NB4 (cell line): ENCODE measurements around the gene ALKBH3.

Experiments used
- DNase-seq: peaks from one replicate; pipeline ENCODE4 v3.0.0; 2010; ENCODE audit warnings: low read depth
- H3K4me3 ChIP-seq: one replicate; pipeline ENCODE4 v1.5.1; 2011; ENCODE audit warnings: mild to moderate bottlenecking, low read depth, low read length, moderate library complexity
- MYC ChIP-seq: IDR thresholded peaks from 2 replicates; pipeline ENCODE4 v1.6.1; 2011; ENCODE audit warnings: low read depth, low read length
- POLR2A ChIP-seq: IDR thresholded peaks from 2 replicates; pipeline ENCODE4 v1.6.1; 2011; ENCODE audit warnings: mild to moderate bottlenecking; ENCODE audit not compliant: insufficient read length; ENCODE audit errors: extremely low read depth
- TF ChIP-seq, protein P1 (sequence below): IDR thresholded peaks from 2 replicates; pipeline ENCODE4 v1.6.1; 2011; ENCODE audit warnings: low read depth, low read length
- TF ChIP-seq, protein P2 (sequence below): IDR thresholded peaks from one replicate; pipeline ENCODE4 v1.5.1; 2012; ENCODE audit warnings: low read depth, low read length

The ALKBH3 gene

DNA sequence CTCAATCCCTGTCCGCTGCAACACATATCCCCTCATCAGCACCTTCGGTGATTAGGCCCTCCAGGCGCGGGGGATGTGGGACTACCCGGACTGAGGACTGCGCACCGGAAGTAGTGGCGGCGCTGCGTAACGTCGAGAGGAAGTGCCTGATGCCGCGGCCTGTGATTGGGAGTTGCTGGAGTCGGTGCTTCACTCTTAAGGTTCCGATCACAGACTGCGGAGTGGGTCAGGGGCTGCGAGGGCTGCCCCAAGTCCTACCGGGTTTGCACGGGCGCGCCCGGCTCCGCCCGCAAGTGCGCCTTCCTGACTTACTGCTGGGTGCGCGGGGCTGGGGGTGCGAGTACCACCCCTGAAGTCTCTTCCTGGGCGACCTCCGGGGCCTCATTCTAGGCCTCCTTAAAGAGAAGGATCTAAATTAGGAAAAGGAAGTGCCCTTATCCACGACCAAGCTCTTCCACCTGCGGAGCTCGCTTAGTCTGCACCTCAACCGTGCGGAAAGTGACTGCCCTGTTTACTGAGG lies at the start of gene ALKBH3:
TSS of gene ALKBH3 (plus strand) at position 192 of the 520 bp plus-strand sequence. CDS start 1,822 bp downstream, outside the sequence.
- TF ChIP-seq, protein P1, sequence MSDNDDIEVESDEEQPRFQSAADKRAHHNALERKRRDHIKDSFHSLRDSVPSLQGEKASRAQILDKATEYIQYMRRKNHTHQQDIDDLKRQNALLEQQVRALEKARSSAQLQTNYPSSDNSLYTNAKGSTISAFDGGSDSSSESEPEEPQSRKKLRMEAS = no peak
- peak; percentile 44 for TF ChIP-seq POLR2A
- DNase-seq = peak; percentile 96

DNA sequence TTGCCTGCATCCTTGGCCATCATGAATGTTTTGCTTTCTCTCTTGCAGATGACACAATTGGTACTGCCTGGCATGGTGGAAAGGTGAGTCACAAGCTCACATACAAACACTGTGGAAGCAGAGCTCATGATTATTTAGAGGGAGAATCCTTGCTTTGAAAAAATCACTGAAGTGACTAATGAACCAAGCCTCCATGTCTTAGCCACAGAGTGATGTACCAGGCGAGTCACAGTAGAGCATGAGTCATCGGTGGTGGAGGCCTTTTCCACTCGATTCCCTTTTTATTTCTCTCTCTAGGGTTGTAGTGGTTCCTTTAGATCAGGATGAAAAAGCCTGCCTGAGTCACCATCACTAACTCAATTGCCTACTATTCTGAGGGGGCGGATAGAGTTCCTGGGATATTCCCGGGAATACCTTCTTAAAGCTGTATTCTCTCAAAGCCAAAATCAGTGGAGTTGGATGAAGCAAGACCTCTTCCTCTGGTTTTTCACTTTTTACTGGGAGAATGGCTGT lies 49.6 kb upstream of the ALKBH3 start:
- TF ChIP-seq MYC (no peak), POLR2A (no peak)
- TF ChIP-seq, protein P1 = no peak
- TF ChIP-seq, protein P2, sequence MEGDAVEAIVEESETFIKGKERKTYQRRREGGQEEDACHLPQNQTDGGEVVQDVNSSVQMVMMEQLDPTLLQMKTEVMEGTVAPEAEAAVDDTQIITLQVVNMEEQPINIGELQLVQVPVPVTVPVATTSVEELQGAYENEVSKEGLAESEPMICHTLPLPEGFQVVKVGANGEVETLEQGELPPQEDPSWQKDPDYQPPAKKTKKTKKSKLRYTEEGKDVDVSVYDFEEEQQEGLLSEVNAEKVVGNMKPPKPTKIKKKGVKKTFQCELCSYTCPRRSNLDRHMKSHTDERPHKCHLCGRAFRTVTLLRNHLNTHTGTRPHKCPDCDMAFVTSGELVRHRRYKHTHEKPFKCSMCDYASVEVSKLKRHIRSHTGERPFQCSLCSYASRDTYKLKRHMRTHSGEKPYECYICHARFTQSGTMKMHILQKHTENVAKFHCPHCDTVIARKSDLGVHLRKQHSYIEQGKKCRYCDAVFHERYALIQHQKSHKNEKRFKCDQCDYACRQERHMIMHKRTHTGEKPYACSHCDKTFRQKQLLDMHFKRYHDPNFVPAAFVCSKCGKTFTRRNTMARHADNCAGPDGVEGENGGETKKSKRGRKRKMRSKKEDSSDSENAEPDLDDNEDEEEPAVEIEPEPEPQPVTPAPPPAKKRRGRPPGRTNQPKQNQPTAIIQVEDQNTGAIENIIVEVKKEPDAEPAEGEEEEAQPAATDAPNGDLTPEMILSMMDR = no peak
- H3K4me3 ChIP-seq = no peak overlapping the region
- peak; percentile 65 for DNase-seq

More for the DNA sequence above, at the start of gene ALKBH3:
- peak within 1 kb of the TSS; percentile 88 for H3K4me3 ChIP-seq

DNA sequence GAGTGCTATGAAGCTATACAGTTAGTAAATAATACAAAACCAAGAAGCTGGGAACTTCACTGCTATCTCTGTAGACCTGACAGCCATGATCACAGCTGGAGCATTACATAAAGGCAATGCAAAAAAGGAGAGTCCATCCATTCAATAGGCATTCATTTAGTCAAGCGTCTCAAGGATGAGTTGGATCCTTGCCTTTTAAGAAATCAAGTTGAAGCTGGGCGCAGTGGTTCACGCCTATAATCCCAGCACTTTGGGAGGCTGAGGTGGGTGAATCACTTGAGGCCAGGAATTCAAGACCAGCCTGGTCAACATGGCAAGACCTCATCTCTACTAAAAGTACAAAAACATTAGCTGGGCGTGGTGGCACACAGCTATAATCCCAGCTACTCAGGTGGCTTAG lies 48.1 kb upstream of the ALKBH3 start:
- no peak overlapping the region for H3K4me3 ChIP-seq
- no peak for TF ChIP-seq POLR2A
- TF ChIP-seq, protein P1 = no peak
- TF ChIP-seq, protein P2 = no peak
- TF ChIP-seq MYC = no peak
- no peak for DNase-seq

DNA sequence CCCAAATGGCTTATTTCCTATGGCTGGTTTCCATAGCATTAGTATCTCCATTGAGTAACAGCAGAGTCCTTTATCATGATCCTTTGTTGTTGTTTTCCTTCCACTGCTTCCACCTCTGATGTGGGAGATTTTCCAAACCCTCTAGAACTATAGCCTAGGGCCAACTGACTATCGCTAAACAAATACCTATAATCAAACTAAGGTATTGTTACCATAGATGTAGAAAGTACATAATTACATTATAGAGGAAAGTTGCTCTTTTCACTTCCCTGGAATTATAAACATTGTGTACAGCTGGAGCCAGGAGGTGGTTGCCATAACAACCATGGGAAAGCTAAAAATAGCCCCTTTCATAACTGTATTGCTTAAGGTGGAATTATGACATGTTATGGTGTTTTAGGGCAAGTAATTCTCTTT lies 47.0 kb upstream of the ALKBH3 start:
- H3K4me3 ChIP-seq = no peak overlapping the region
- TF ChIP-seq MYC = no peak
- TF ChIP-seq, protein P2 = no peak
- TF ChIP-seq, protein P1 = no peak
- no peak for DNase-seq

DNA sequence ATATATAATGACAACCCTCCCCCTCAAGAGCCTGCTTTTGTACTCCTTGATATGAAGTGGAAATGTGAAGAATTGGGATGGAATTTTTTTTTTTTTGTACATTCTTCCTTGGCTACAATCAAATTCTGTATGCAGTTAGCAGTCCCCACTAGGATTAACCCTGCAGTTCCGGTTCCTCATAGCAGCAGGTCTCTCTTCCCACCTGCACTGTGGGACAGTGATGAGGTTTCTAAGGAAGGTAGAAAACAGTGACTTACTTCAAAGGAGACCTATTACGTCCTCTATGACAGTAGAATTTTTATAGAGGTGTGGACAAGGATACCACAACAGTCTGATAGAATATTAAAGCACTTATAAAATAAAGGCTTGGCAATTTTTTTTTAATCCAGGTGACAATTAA lies 46.3 kb upstream of the ALKBH3 start:
- no peak overlapping the region for H3K4me3 ChIP-seq
- TF ChIP-seq MYC = no peak
- TF ChIP-seq, protein P2 = no peak
- TF ChIP-seq, protein P1 = no peak
- no peak for TF ChIP-seq POLR2A
- no peak for DNase-seq

DNA sequence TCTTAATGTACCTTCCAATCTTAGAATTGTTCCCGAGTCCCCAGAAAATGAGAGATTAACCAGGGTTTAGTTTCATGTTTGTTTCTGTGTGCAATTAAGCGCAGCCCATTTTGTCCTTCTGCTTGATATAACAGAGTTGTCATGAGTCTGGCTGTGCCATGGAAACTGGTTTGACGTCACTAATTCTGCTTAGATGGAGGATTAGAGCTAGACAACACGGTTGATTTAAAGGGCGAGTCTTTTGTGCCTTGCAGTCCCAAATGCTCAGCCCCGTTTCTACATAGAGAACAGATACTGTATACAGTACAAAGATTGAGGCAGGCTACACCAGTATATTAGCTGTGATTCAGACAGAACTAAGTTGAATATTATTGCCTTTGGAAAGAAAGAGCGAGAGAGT lies 45.5 kb upstream of the ALKBH3 start:
- no peak for TF ChIP-seq MYC
- TF ChIP-seq, protein P2 = no peak
- TF ChIP-seq, protein P1 = no peak
- TF ChIP-seq POLR2A = no peak
- DNase-seq = no peak
- H3K4me3 ChIP-seq = no peak overlapping the region
